Nephron progenitor cell (in vitro differentiated cells): Measurements from ENCODE around the gene AMN1.

Source experiments
- DNase-seq: peaks from one replicate; pipeline ENCODE4 v3.0.0; 2021
- H3K27ac Mint-ChIP-seq: 2 replicates; pipeline ENCODE4 v1.8.0; 2021; ENCODE audit warnings: mild to moderate bottlenecking, moderate library complexity, mixed read lengths
- H3K27me3 Mint-ChIP-seq: 2 replicates; pipeline ENCODE4 v1.8.0; 2021; ENCODE audit warnings: mild to moderate bottlenecking, low read depth, mixed read lengths; ENCODE audit not compliant: poor library complexity
- H3K36me3 Mint-ChIP-seq: 2 replicates; pipeline ENCODE4 v1.8.0; 2021; ENCODE audit warnings: low read depth, mixed read lengths
- H3K4me1 Mint-ChIP-seq: 2 replicates; pipeline ENCODE4 v1.8.0; 2021; ENCODE audit warnings: mixed read lengths
- H3K4me3 Mint-ChIP-seq: 2 replicates; pipeline ENCODE4 v1.8.0; 2021; ENCODE audit warnings: mild to moderate bottlenecking, moderate library complexity, mixed read lengths
- H3K9me3 Mint-ChIP-seq: 2 replicates; pipeline ENCODE4 v1.8.0; 2021; ENCODE audit warnings: mild to moderate bottlenecking, moderate library complexity, mixed read lengths
- TF ChIP-seq, protein P1 (sequence below): fragments of 200-600 bp; sonication (generic); IDR thresholded peaks from 2 replicates; pipeline ENCODE4 v1.5.0; 2021; ENCODE audit warnings: antibody characterized with exemption

The AMN1 gene

GRCh38 chr12:31631023-31631724, 97.6 kb downstream of the AMN1 start:
- Mint-ChIP-seq H3K4me3 (no peak overlapping the region), H3K36me3 (no peaks in the 10 kb centered on the region), H3K9me3 (no peaks in the 10 kb centered on the region), H3K27ac (peak overlapping the region; percentile 95), H3K4me1 (peaks cover 62% of the 10 kb centered on the region), H3K27me3 (peaks cover 4% of the 10 kb centered on the region)
- no peak for DNase-seq
- TF ChIP-seq, protein P1, sequence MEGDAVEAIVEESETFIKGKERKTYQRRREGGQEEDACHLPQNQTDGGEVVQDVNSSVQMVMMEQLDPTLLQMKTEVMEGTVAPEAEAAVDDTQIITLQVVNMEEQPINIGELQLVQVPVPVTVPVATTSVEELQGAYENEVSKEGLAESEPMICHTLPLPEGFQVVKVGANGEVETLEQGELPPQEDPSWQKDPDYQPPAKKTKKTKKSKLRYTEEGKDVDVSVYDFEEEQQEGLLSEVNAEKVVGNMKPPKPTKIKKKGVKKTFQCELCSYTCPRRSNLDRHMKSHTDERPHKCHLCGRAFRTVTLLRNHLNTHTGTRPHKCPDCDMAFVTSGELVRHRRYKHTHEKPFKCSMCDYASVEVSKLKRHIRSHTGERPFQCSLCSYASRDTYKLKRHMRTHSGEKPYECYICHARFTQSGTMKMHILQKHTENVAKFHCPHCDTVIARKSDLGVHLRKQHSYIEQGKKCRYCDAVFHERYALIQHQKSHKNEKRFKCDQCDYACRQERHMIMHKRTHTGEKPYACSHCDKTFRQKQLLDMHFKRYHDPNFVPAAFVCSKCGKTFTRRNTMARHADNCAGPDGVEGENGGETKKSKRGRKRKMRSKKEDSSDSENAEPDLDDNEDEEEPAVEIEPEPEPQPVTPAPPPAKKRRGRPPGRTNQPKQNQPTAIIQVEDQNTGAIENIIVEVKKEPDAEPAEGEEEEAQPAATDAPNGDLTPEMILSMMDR: no peak

- peak; percentile 22 for DNase-seq
- TF ChIP-seq, protein P1: no peak
- Mint-ChIP-seq H3K27me3 (peaks cover 4% of the 10 kb centered on the region), H3K9me3 (no peaks in the 10 kb centered on the region), H3K36me3 (no peaks in the 10 kb centered on the region), H3K4me3 (peak overlapping the region; percentile 46), H3K4me1 (peaks cover 64% of the 10 kb centered on the region), H3K27ac (peak overlapping the region; percentile 95)
Measured at GRCh38 chr12:31629756-31630732, 98.8 kb downstream of the AMN1 start.

DNA sequence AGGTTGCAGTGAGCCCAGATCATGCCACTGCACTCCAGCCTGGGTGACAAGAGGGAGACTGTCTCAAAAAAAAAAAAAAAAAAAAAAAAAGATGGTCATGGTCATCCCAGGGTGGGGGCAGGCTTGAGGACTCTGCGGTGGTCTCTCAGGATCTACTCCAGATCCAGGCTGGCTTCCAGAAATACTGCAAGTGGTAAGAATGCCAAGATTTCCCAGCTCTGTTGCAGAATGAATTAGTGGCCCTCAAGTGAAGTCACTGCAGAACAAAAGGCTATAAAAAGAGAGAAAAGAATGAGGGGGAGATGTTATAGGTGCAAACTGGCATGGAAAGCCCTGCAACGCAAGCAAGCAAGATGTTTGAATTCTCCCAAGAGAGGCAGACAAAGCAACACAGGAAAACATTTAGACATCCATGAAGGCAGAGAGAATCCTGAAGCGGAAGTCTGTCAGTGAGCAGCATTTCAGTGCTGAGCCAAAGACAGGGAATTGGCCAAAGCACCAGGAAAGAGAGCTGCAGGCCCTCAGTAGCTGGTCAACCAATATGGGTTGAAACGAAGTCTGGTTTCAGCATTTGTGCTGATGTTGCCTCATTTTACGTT, 101.3 kb downstream of the AMN1 start:
- no peak for DNase-seq
- H3K4me3 Mint-ChIP-seq: no peak overlapping the region
- TF ChIP-seq, protein P1: no peak
- no peaks in the 10 kb centered on the region for H3K9me3 Mint-ChIP-seq
- peak overlapping the region; percentile 68 for H3K27ac Mint-ChIP-seq
- peaks cover 57% of the 10 kb centered on the region for H3K4me1 Mint-ChIP-seq
- no peaks in the 10 kb centered on the region for H3K36me3 Mint-ChIP-seq
- peaks cover 4% of the 10 kb centered on the region for H3K27me3 Mint-ChIP-seq

GRCh38 chr12:31626270-31626995, 102.4 kb downstream of the AMN1 start:
- TF ChIP-seq, protein P1: no peak
- H3K36me3 Mint-ChIP-seq: no peaks in the 10 kb centered on the region
- peaks cover 4% of the 10 kb centered on the region for H3K27me3 Mint-ChIP-seq
- H3K27ac Mint-ChIP-seq: no peak overlapping the region
- H3K4me3 Mint-ChIP-seq: no peak overlapping the region
- no peak for DNase-seq
- H3K9me3 Mint-ChIP-seq: no peaks in the 10 kb centered on the region
- H3K4me1 Mint-ChIP-seq: peaks cover 46% of the 10 kb centered on the region

DNA sequence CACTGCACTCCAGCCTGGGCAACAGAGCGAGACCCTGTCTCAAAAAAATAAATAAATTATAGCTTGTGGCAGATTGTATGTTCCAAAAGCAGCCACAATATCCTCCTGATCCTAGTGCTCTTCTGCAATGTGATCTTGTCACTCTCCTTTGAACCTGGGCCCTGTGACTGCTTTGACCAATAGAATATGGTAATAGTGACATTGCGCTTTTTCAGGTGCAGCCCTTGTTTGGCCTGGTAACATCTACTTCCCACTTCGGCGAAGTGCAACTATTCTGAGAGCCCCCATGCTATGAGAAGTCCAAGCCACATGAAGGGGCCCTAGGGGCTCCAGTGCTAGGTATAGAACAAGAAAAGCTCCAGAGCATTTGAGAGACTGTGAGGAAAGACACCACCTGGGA, 106.8 kb downstream of the AMN1 start:
- H3K4me1 Mint-ChIP-seq: peaks cover 16% of the 10 kb centered on the region
- H3K9me3 Mint-ChIP-seq: no peaks in the 10 kb centered on the region
- no peak overlapping the region for H3K4me3 Mint-ChIP-seq
- no peak for DNase-seq
- no peaks in the 10 kb centered on the region for H3K27me3 Mint-ChIP-seq
- H3K27ac Mint-ChIP-seq: peak overlapping the region; percentile 80
- TF ChIP-seq, protein P1: no peak
- H3K36me3 Mint-ChIP-seq: no peaks in the 10 kb centered on the region
